ENCODE measurements around the gene HOXD3.
A peak's percentile ranks its signal among the peaks of the same experiment; 100 is the strongest.

The HOXD3 gene

DNA sequence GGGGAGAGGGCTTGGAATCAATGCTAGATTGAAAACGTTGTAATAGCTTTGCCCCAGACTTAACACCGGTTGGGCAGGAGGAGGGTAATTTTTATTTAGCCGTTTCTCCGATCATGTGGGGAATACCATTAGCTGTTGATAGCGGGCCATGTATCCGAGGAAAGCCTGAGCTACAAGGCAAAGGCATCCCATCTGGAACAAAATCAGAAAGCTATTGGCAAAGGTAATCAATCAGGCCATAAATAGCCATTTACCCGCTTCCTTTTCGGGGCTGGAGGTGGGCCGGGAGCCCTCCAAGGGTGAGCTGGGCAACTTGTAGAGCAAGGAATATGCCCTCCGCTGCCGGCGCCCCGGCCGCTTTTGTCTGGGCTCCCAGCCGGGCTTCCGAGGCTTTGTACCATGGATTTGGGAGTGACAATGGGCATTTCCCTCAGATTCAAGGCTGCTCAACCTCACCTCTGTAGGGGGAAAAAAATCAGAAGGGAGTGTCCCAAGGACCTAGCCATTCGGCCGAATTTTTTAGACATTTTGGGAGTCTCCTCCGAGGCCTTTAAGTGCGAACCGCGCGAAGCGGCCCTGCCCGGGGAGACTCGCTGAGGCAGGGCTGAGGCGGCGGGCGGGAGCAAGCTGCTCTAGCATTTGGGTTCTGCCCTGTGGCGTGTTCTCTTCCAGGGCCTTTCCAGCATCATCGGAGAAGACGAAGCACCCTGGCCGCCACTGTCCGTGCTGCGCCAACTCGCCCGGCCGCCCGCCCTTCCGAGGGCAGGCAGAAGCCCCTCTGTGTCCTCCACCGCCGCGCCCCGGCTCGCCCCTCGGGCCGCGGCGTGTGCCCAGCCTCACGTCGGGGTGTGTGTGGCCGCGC lies 35.7 kb upstream of the HOXD3 start:
- no peak for DNase-seq (ENCODE audit: low spot score)

DNA sequence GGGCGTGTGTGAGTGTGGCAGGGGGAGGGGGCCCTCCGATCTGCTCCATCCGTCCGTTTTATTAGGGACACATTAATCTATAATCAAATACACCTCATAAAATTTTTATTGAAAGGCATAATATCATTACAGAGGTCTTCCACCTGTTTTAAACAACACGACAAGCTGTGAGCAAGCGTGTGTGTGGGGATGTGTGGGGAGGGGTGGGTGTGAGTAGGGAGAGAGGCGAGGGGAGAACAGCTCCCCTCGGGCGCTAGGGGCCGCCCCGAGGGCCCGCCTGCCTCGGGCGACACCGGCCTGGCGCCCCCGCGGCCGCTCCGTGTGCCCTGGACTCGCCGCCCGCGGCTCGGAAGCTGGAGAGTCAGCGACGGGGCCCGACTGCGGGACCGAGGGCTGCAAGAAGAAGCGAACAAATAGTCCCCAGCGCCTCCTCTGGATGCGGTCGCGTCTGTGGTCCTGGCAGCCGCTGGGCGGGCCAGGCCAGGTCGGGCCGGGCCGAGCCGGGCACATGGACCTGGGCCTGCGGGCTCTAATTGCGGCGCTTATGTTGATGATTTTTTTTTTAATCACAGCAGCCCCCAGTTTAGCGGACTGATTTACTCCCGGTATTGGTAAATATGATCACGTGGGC lies 34.9 kb upstream of the HOXD3 start:
- no peak for DNase-seq (ENCODE audit: low spot score)

DNA sequence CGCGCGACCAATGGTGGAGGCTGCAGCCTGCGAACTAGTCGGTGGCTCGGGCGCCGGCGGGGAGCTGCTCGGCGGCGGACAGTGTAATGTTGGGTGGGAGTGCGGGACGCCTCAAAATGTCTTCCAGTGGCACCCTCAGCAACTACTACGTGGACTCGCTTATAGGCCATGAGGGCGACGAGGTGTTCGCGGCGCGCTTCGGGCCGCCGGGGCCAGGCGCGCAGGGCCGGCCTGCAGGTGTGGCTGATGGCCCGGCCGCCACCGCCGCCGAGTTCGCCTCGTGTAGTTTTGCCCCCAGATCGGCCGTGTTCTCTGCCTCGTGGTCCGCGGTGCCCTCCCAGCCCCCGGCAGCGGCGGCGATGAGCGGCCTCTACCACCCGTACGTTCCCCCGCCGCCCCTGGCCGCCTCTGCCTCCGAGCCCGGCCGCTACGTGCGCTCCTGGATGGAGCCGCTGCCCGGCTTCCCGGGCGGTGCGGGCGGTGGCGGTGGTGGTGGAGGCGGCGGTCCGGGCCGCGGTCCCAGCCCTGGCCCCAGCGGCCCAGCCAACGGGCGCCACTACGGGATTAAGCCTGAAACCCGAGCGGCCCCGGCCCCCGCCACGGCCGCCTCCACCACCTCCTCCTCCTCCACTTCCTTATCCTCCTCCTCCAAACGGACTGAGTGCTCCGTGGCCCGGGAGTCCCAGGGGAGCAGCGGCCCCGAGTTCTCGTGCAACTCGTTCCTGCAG lies 34.3 kb upstream of the HOXD3 start, which contains the start of gene HOXD9:
Gene HOXD9 (plus strand): TSS at position 37 of the 728 bp plus-strand sequence. CDS start 50 bp downstream, at position 87.
- no peak for DNase-seq (ENCODE audit: low spot score)

DNA sequence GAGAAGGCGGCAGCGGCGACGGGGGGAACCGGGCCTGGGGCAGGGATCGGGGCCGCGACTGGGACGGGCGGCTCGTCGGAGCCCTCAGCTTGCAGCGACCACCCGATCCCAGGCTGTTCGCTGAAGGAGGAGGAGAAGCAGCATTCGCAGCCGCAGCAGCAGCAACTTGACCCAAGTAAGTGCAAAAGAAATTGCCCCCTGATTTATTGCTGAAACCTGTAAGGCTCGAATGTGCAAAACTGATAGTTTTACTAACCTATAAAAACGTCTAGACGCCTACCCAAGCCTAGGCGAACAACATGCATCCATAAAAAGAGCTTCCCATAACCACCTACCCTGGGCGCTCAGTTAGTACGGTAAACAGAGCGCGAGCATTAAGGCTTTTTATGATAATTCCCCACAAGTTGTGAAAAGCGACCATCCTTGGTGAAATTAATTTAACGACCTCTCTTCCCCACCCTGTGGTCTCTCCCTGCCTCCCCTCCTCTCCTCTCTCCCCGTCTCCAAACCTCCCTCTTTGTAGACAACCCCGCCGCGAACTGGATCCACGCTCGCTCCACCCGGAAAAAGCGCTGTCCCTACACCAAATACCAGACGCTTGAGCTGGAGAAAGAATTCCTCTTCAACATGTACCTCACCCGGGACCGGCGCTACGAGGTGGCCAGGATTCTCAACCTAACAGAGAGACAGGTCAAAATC lies 33.5 kb upstream of the HOXD3 start:
- no peak for DNase-seq (ENCODE audit: low spot score)

DNA sequence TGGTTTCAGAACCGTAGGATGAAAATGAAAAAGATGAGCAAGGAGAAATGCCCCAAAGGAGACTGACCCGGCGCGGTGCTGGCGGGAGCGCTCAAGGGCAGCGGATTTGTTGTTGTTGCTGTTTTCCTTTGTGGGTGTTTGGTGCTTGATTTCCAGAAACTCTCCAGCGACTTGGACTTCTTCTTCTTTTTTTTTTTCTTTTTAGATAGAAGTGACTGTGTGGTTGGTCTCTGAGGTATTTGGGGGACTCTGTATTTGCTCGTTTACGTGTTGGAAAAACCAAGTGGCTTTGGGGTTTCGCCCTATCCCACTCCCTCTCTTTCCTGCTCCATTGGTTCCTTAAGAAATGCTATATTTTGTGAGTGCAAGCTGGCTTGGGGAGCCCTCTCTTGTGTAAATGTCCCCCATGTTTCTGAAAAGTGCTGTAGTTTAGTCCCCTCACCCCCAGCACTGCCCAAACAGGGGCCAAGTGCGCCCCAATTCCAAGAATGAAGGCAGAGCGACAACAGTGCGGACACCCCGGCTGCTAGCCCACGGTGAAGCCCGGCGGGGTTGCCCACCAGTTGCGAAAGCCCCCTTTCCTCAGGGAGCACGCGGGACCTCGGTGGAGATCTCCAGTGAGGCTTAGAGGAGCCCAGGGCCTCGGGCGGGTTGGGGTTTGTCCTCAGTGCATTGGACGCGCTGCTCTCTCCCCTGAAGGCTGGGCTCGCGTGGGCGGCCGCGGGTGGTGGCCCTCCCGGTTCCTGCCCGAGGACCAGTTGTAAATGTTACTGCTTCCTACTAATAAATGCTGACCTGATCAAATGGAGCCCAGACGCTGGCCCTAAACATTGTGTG lies 32.8 kb upstream of the HOXD3 start:
- no peak for DNase-seq (ENCODE audit: low spot score)

DNA sequence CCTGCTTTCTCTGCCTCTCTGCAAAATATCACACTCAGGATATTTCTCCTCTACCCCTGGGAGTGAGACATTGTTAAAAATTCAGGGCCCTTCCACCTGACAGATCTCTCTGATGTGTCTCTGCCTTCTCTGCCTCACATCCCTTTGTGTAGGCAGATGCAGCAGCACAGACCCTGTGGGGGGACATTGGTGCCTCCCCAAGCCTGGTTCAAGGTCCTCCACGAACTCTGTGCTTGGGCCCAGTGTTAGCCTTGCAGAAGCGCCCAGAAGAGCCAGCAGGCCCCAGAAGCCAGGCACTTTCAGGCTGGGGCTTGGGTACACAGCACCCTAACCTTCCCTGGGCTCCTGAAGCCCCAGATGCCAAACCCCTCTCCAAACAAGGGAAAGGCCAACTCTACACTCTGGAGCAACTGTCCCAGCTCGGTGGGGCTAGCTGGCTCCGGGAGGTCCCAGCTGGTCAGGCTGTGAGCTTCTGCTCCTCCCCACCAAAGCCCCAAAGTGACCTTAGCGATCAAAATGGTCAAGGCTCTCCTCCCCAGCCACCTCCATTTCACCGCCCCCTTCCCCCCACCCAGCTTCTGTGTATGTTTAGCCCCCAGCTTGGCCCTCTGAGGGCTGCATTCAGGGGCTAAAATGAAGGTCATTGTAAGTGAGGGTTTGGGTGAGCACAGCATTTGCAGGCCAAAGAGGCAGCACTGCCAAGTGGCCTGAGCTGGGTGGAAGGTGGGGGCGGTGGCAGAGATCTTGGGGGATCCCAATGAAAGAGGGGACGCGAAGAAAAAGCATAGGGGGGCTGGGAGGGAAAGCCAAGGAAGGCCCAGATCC lies 31.9 kb upstream of the HOXD3 start:
- DNase-seq (ENCODE audit: low spot score): no peak

DNA sequence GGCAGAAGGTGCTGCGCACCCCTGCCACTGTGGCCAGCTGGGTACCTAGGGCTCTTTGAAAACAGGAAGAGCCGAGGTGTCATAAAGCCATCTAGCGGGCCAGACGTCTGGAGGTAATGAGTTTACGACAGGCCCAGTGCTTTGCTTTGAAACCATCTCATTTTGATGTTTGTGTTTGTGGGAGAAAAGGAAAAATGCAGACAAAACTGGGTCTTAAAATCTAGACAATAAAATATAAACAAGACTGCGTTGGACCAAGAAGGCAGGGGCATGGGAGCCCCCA lies 31.4 kb upstream of the HOXD3 start:
- DNase-seq (ENCODE audit: low spot score): no peak

DNA sequence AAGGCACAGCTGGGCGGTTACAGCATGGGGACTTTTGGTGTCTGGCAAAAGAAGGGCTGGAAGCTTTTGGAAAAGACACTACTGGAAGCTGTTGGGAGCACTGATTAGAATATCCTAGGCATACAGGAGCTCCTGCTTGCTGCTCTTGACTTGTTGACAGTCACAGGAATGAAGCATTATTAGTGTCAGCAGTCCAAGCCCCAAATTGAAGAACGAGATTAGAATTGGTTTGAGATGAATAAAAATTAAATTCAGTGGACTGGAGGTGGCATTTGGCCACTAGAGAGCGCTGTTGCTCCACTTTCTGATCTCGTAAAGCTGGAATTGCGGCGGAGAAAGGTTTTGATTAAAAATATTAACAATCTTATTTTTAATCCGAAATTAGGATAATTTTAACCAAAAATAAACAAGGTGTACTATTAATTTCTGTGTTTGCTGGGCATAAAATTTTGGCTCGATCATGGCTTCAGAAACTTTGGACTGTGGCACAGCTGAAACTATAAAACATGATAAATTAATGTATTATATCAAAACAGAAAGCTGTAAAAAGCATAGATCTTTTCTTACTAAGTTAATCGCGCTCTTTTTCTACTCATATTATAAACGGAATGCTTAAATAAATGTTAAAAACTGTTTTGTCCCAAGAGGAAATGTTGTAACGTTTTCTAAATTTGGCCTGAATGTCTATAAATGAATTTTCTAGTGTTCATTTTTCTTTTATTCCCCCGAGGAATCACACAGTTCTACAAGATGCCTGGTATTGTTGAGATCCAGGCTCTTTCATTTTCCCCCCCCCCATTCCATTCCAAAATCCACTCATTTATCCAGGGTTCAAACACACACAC lies 30.0 kb upstream of the HOXD3 start:
- DNase-seq (ENCODE audit: low spot score): peak; percentile 75

DNA sequence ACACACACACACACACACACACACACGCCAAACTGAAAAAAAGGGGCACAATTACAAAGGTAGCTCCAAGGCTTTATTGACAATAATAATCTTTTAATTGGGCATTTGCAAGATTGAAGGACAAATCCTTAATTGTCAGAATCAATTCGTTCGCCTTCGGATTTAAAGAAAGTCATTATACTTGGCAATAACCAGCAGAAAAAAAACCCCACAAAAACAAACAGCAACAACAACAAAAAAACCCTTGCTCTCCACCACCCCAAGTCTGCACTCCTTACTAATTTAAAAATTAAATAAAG lies 29.4 kb upstream of the HOXD3 start:
- DNase-seq (ENCODE audit: low spot score): no peak

DNA sequence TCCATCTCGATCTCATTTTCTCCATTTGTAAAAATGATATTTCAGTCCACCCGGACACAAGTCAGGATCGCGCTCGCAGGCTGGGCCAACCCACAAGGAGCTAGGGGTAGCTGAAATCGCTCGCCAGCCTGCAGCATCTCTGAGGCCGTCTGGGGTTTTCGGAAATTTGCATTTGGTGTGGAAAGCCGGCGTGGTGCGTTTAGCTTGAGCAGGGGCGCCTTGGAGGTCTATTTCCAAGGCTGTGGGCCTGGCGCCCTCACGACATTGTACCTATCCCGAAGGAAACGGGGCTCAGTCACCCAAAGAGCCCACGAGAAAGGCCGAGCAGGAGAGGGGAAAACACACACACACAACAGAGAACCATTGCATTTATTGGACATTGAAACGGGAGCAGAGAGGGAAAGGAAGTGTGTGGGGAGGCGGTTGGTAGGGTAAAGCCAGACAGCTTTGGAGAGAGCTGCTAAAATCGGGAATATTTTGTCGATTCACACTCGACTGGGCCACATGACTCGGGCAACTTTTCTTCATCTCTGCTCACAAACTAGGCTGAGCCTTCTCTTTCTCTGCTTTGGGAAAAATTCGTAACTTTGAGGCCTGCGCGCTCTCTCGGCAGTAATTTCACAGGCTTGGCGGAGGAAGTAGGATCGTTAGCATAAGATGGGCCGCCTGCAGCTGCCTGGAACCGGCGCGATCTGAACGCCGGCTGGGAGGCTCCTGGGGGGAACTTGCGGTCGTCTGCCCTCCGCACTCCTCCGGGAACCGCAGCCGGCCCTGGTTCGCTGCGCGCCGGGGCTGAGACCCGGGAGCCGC lies 28.7 kb upstream of the HOXD3 start:
- no peak for DNase-seq (ENCODE audit: low spot score)

DNA sequence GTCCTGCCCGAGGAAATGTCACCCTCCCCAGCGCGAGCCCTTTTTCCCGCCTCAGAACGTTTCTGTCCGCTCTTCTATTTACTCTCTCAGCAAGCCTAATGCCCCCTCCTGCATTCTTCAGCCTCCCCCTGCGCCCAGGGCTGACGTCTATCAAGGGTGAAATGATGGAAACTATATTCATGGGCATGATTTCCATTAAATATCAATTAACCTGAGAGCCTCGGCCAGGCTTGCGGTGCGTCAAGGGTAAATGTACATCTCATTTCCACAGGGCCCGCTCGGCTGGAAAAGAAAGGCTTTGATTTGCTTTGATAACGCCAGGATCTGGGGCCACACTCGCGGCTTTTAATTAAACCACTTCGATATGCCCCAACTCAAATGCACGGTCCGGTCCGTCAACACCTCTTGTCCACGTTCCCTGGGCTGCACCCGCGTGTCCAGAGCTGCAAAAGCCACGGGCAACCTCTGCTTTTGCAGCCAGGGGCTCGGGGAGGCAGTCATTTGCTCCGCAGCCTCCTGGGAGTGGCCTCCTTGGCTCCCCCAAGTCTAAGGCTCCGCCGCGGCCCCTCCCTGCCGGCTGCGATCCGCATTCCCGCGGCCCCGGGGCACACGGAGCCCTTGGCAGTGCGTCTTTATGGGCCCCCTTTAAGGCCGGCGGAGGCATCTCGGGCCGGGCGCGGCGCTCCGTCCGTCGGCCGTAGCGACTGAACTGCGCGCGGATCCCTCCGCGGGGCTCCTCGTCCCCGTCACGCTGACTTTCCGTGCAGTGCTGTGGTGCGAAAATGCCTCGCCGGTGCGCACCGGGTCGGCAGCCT lies 27.9 kb upstream of the HOXD3 start, which contains the start of gene HOXD8:
Gene HOXD8 (plus strand): TSS at position 724 of the 815 bp plus-strand sequence. CDS start 662 bp downstream, outside the sequence.
- DNase-seq (ENCODE audit: low spot score): no peak

DNA sequence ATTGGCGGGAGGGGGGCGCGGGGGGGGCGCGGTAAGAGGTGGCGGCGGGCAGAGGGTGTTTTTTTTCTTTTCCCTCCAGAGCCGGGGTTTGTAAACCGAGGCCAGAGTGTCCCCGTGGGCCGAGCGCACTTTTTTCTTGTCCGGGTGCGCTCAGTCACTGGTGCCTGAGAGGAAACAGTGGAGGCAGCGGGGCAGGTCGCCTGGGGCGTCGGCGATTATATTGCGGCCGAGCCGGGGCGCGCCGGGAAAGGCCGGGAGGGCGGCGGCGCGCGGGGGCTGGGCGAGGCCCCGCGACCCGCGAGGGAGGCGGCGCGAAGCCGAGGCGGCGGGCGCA lies 27.3 kb upstream of the HOXD3 start:
- DNase-seq (ENCODE audit: low spot score): no peak

DNA sequence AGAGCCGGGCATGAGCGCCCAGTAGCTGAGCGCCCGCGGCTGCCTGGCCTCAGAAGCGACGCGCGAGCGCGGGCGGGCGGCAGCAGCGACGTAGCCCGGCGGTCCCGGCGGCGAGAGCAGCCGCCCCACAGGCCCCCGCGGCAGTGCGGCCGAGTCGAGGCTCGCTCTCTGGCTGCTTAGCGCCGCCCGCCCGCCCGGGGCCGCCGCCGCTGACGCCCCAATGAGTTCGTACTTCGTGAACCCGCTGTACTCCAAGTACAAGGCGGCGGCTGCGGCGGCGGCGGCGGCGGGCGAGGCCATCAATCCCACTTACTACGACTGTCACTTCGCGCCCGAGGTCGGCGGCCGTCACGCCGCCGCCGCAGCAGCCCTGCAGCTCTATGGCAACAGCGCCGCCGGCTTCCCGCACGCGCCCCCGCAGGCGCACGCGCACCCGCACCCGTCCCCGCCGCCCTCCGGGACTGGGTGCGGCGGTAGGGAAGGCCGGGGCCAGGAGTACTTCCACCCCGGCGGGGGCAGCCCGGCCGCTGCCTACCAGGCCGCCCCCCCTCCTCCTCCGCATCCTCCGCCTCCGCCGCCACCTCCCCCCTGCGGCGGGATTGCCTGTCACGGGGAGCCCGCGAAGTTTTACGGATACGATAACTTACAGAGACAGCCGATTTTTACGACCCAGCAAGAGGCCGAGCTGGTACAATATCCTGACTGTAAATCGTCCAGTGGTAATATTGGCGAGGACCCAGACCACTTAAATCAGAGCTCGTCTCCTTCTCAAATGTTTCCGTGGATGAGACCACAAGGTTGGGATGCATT lies 26.8 kb upstream of the HOXD3 start:
- no peak for DNase-seq (ENCODE audit: low spot score)

DNA sequence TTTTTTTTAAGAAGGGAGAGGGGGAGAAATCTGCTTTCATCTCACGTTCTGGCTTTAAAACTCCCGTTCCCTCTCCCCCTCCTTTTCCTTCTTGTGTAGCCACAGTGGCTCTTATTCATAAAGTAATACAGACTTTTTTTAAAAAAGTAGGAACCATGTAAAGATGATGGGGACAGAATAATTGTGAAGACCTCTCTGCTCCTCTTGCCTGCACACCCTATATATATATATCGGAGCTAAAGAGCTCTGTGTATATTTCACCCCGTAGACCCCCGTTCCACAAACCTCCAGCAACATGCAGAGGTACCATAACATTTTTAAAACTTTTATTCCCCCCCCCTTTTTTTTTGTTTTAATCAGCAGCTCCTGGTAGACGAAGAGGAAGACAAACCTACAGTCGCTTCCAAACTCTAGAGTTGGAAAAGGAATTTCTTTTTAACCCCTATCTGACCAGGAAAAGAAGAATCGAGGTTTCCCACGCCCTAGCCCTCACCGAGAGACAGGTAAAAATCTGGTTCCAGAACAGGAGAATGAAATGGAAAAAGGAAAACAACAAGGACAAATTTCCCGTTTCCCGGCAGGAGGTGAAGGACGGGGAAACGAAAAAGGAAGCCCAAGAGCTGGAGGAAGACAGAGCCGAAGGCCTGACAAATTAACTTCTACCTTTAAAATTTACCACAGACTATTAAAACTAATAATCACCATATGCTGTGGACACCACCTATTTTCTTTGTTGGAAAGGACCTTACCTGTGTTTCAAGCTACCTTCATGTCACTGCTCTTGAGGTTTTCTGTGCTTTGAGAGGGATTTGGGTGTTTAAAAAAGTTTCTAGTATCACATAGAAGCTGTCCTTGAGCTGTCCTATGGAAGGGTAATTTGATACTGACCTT lies 25.9 kb upstream of the HOXD3 start:
- no peak for DNase-seq (ENCODE audit: low spot score)

DNA sequence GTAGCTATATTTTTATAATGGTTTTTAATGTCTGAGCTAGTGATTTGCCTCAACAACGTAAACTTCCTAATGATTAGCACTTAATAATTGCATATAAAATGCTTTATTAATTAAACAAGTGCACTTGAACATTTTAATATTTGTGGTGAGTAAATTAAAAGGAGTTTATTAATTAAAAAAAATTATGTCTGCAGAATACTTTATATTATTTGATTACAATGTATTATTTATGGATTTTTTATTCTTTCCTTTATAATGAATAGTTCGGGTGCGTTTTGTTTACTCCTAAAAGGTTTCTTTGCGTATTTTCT lies 25.3 kb upstream of the HOXD3 start:
- DNase-seq (ENCODE audit: low spot score): no peak

Data from Ammon's horn (tissue), 1 donor.